ENCODE data around the gene GNB2. TPM values are rescaled to one million over a fixed set of nuclear protein-coding genes. Genes with fewer than 3 reads are reported as not detected.

The GNB2 gene
- total RNA-seq, 1 experiment from 2014 or later = 174 TPM

GRCh38 chr7:100721505-100721812 lies 47.9 kb downstream of the GNB2 start:
- peaks cover 84% of the 10 kb centered on the region for H3K27me3 Mint-ChIP-seq (ENCODE audit: low read depth)

More at GRCh38 chr7:100721505-100721812, 47.9 kb downstream of the GNB2 start:
- no peak overlapping the region for H3T11ph ChIP-seq (ENCODE audit: low read length)
- no peak overlapping the region for H3K14ac ChIP-seq (ENCODE audit: insufficient read depth, low read length)
- H3K9me3 Mint-ChIP-seq = peaks cover 9 to 16% of the 10 kb centered on the region in 2 experiments
- no peak overlapping the region for H2BK15ac ChIP-seq (ENCODE audit: low read depth, low read length)
- H3K27ac Mint-ChIP-seq = no peak overlapping the region
- no peak overlapping the region for H3K56ac ChIP-seq (ENCODE audit: insufficient read length, low read depth, low read length)
- no peak overlapping the region for H3K23ac ChIP-seq (ENCODE audit: insufficient read length, low read depth, low read length)
- H2BK120ac ChIP-seq (ENCODE audit: low read depth, low read length, poor library complexity, severe bottlenecking) = no peak overlapping the region
- H4K5ac ChIP-seq (ENCODE audit: insufficient read length, low read depth, low read length) = no peak overlapping the region
- H3K36me3 Mint-ChIP-seq (ENCODE audit: insufficient read depth in 1 of 3, low read depth in 3 of 3) = no peaks in the 10 kb centered on the region; a peak in 2 of 7 replicates
- H3K79me1 ChIP-seq (ENCODE audit: insufficient read depth, low read depth, low read length, poor library complexity, severe bottlenecking) = no peaks in the 10 kb centered on the region
- H2BK12ac ChIP-seq (ENCODE audit: insufficient read length, low read depth, low read length) = no peak overlapping the region
- no peak overlapping the region for H2AK5ac ChIP-seq (ENCODE audit: insufficient read length, low read length)
- H4K20me1 ChIP-seq (ENCODE audit: control insufficient read depth, insufficient read depth, insufficient read length) = no peaks in the 10 kb centered on the region
- peak overlapping the region; percentile 48 to 78; a peak in 4 of 5 replicates for H3K4me3 Mint-ChIP-seq
- no CpG with 5 or more reads among the region's 8 CpGs for WGBS (ENCODE audit: extremely low coverage, insufficient read length, low lambda C conversion rate)
- no peak overlapping the region for H3K18ac ChIP-seq (ENCODE audit: insufficient read length, low read depth, low read length)
- H3K9me3 ChIP-seq (ENCODE audit: control insufficient read depth, low read depth, low read length) = no peaks in the 10 kb centered on the region
- H4K8ac ChIP-seq (replicated peaks; ENCODE audit: insufficient read length, low read depth, low read length) = no peak overlapping the region
- no peak overlapping the region for H2AFZ ChIP-seq (ENCODE audit: low read length)
- H3K4ac ChIP-seq (ENCODE audit: low read depth, low read length) = no peak overlapping the region
- no peak overlapping the region for H2BK20ac ChIP-seq (ENCODE audit: low read depth, low read length, poor library complexity, severe bottlenecking)
- H2BK5ac ChIP-seq (ENCODE audit: insufficient read length, low read length) = no peak overlapping the region
- H3K4me1 Mint-ChIP-seq = peaks cover 8 to 16% of the 10 kb centered on the region in 2 experiments
- no peaks in the 10 kb centered on the region for H3K79me2 ChIP-seq (ENCODE audit: insufficient read depth, low read length)
- no peaks in the 10 kb centered on the region for H3K4me1 ChIP-seq (ENCODE audit: insufficient read depth, low read length)
- TF ChIP-seq CTCF (conservative IDR thresholded peaks at IDR 0.05) = no peak
- H3K9ac ChIP-seq (ENCODE audit: extremely low read depth, insufficient read length, low read length) = no peak overlapping the region
- DNase-seq = no peak
- H3K27ac ChIP-seq (ENCODE audit: insufficient read length, low read depth, low read length) = no peak overlapping the region
- H4K91ac ChIP-seq (ENCODE audit: insufficient read length, low read depth, low read length) = no peak overlapping the region
- H3K27me3 ChIP-seq (ENCODE audit: insufficient read depth, low read length) = peaks cover 9% of the 10 kb centered on the region; the same call in 1 of the 2 replicates
- peak overlapping the region; percentile 85 for H3K4me2 ChIP-seq (ENCODE audit: insufficient read depth, insufficient read length, low read length)
- peaks cover 5% of the 10 kb centered on the region for H3K23me2 ChIP-seq (ENCODE audit: insufficient read length, low read depth, low read length, poor library complexity, severe bottlenecking)
